HL-60 (cell line): ENCODE results near the gene API5.

ENCODE experiments used
- DNase-seq, 2 experiments: peaks; one replicate each; pipeline ENCODE4 v3.0.0-alpha.2; 2010 to 2020; ENCODE audit warnings: low read depth in 1 of 2, low spot score in 1 of 2
- H3K27ac ChIP-seq: fragments of 250-450 bp; sonication (Bioruptor Pico); replicated peaks from 2 replicates; pipeline ENCODE4 v1.5.1; 2020; ENCODE audit warnings: mild to moderate bottlenecking, moderate library complexity
- H3K27me3 ChIP-seq: fragments of 250-450 bp; sonication (Bioruptor Pico); 2 replicates; pipeline ENCODE4 v1.5.1; 2021; ENCODE audit warnings: mild to moderate bottlenecking, moderate library complexity; ENCODE audit not compliant: insufficient read depth, poor library complexity, severe bottlenecking
- H3K4me3 ChIP-seq: replicated peaks from 2 replicates; pipeline ENCODE4 v1.5.1; 2011; ENCODE audit warnings: mild to moderate bottlenecking, control low read depth, low read length; ENCODE audit not compliant: insufficient read depth
- GABPA ChIP-seq: IDR thresholded peaks from 2 replicates; pipeline ENCODE4 v1.6.1; 2012; ENCODE audit warnings: low read depth
- POLR2AphosphoS5 ChIP-seq: IDR thresholded peaks from 2 replicates; pipeline ENCODE4 v1.6.1; 2012; ENCODE audit warnings: low read depth
- REST ChIP-seq: IDR thresholded peaks from 2 replicates; pipeline ENCODE4 v1.6.1; 2012; ENCODE audit warnings: low read depth; ENCODE audit not compliant: insufficient replicate concordance
- SPI1 ChIP-seq: IDR thresholded peaks from 2 replicates; pipeline ENCODE4 v1.6.1; 2012; ENCODE audit warnings: low read depth, mild to moderate bottlenecking, borderline replicate concordance
- TF ChIP-seq, protein P1 (sequence below): IDR thresholded peaks from one replicate; pipeline ENCODE4 v1.5.1; 2011; ENCODE audit warnings: low read length, control low read depth, inconsistent platforms; ENCODE audit not compliant: insufficient read depth

Gene API5

DNA sequence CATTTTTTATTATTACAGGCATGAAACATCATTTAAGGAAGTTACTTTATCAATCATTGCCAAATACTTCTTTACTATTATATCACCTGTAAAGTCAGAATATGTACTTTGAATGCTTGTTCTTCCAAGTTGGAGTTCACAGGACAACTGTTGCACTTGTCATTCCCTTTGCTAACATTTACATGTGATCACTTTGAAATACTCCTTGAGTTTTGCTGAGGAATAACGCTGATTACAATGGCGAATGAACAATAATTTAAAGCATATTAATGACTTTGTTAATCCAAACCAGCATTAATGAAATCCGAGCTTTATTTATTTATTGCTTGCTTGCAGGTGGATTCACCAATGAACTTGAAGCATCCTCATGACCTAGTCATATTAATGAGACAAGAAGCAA, 67.1 kb downstream of the API5 start:
- DNase-seq, result no peak
- no peak overlapping the region for H3K27ac ChIP-seq
- TF ChIP-seq SPI1 (no peak), POLR2AphosphoS5 (no peak), GABPA (no peak), REST (no peak)
- TF ChIP-seq, protein P1, sequence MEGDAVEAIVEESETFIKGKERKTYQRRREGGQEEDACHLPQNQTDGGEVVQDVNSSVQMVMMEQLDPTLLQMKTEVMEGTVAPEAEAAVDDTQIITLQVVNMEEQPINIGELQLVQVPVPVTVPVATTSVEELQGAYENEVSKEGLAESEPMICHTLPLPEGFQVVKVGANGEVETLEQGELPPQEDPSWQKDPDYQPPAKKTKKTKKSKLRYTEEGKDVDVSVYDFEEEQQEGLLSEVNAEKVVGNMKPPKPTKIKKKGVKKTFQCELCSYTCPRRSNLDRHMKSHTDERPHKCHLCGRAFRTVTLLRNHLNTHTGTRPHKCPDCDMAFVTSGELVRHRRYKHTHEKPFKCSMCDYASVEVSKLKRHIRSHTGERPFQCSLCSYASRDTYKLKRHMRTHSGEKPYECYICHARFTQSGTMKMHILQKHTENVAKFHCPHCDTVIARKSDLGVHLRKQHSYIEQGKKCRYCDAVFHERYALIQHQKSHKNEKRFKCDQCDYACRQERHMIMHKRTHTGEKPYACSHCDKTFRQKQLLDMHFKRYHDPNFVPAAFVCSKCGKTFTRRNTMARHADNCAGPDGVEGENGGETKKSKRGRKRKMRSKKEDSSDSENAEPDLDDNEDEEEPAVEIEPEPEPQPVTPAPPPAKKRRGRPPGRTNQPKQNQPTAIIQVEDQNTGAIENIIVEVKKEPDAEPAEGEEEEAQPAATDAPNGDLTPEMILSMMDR, result no peak
- H3K27me3 ChIP-seq, result no peaks in the 10 kb centered on the region
- H3K4me3 ChIP-seq, result no peak overlapping the region

DNA sequence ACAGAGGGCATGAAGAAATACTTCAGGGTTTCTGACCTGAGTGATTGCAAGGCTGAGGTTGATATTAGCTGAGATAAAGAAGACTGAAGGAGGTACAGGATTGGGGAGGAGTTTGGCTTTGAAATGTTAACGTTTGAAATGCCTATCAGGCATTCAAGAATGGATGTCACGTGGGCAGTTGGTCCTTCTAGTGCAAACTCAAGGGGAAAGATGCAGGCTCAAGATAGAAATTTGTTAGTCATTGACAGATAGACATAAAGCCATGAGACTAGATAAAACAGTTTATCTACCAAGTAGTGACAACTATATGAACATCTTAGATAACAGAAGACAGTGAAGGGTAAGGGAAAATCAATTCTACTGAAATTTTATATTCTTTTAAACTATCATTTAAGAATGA, 70.0 kb downstream of the API5 start:
- DNase-seq, result no peak
- Histone ChIP-seq H3K4me3 (no peak overlapping the region), H3K27ac (no peak overlapping the region), H3K27me3 (no peaks in the 10 kb centered on the region)
- no peak for TF ChIP-seq REST
- TF ChIP-seq SPI1, result no peak
- TF ChIP-seq, protein P1, result no peak
- TF ChIP-seq GABPA, result no peak
- TF ChIP-seq POLR2AphosphoS5, result no peak

DNA sequence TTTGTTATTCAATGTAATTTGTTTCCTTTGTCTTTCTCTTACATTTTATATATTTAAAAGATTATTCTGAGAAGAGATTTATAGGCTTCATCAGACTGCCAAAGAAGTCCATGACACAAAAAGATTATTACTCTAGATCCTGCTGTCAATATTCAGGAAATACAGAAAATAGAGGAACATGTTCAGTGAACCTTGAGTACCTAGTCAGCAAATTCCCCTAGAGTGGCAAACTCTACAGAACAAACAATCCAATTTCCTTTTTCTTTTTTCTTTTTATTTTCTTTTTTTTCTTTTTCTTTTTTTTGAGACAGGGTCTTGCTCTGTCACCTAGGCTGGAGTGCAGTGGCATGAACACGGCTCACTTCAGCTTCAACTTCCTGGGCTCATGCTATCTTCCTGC, 70.8 kb downstream of the API5 start:
- H3K27me3 ChIP-seq, result no peaks in the 10 kb centered on the region
- no peak overlapping the region for H3K27ac ChIP-seq
- TF ChIP-seq, protein P1, result no peak
- no peak for TF ChIP-seq REST
- no peak for TF ChIP-seq POLR2AphosphoS5
- no peak for TF ChIP-seq GABPA
- TF ChIP-seq SPI1, result no peak
- no peak for DNase-seq
- H3K4me3 ChIP-seq, result no peak overlapping the region
